H4 (cell line): Measurements from ENCODE around the gene DNAH11. TPM values are rescaled to one million over a fixed set of nuclear protein-coding genes. Genes with fewer than 3 reads are reported as not detected.

ENCODE experiments used
- DNase-seq: peaks from one replicate; pipeline ENCODE4 v3.0.0-alpha.2; 2015; ENCODE audit warnings: low spot score
- total RNA-seq: library from RNA; depleted of rRNA; stranded (reverse); fragments of >200 nt; shearing (Covaris generic); gene quantifications from 2 replicates; pipeline ENCODE4 v1.2.3, GENCODE V29; 2014

Gene DNAH11
- total RNA-seq, 1 experiment from 2014 or later = 53.6 TPM

GRCh38 chr7:21884496-21884895 is 341.7 kb downstream of the DNAH11 start:
- no peak for DNase-seq

DNA sequence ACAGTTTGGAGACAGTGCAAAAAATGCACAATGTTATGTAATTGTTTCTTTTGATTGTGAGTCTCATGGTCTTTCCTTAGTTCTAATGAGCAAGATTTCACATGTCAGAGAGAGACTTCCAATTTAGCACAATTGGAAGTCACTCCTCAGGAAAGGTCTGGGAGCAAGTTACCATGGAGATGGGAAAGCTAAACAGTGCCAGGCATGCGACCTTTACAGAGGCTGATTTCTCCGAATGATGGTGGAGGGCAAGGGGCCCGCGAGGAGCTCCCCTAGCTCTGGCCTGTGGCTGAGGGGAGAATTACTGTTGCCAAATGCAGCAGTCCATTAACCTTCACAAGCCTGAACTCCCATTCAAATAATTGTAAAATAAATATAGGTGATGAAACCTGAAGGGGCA is 343.6 kb downstream of the DNAH11 start:
- DNase-seq = no peak

- DNase-seq = no peak
Observed at GRCh38 chr7:21887353-21887752, 344.5 kb downstream of the DNAH11 start.

- DNase-seq = no peak
Observed at GRCh38 chr7:21887779-21888178, 344.9 kb downstream of the DNAH11 start.

- no peak for DNase-seq
Observed at GRCh38 chr7:21891291-21891690, 348.5 kb downstream of the DNAH11 start.

DNA sequence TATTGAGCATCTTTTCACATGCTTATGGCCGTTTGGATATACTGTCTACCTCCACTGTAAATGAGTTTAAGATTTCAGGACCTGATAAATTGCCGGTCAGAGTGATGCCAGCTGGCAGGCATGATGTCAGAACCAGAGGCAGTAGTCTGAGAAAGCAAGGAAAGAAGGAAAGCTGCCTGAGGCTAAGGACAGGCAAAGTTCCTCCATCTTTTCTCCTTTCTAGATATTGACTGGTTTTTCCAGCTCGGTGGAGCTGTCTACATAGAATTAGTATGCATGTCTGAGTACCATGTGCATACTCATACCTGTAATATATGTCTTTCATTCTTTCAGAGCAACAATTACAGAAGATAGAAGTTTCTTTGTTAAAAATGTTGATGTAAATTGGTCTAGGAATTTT is 350.6 kb downstream of the DNAH11 start:
- no peak for DNase-seq

DNA sequence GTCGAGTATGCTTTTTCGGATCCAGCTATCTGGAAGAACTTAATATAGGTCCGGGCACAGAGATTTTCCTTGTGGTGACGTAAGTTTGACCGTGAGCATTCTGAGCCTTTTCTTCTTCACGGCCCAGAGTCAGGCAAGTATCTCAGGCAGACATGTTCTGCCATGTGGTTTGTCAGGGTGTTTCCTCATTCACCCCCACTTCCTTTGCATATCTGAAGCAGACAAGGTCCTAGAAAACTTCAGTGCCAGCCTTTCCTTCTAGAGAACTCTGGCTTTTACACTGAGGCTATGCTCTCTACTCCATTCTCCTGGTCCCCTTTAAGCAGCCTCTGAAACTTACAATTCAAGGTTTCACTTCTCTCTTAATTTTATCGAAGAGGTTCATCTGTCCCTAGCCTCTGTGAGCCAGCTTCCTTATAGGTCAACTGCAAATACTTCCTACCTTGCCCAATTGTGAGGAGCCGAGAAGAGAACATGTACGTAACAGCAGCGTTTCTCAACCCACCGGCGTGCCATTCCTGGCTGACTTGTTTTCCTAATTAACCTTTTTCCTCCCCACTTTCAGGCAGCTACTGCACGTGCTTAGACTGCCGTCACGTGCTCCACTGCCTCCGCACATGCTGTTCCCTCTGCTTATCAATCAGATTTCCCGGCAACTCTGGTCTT is 355.6 kb downstream of the DNAH11 start:
- no peak for DNase-seq

DNA sequence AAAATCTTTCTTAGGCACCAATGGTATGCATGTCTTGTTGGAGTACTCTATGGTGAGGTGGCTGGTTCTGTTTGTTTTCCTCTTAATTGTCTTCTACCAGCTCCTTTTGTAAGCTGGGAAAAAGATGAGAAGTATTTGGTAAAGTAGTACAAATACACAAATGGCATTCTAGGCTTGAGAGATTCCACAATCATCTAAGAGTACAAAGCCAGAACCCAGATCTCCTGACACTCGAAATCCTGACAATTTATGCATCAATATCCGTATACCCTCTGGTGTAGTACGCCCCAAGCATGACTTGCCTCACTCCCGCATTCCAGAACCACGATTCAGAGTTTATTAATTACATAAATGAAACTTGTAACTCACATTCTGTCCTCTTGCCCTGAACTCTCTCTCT is 359.4 kb downstream of the DNAH11 start:
- no peak for DNase-seq

DNA sequence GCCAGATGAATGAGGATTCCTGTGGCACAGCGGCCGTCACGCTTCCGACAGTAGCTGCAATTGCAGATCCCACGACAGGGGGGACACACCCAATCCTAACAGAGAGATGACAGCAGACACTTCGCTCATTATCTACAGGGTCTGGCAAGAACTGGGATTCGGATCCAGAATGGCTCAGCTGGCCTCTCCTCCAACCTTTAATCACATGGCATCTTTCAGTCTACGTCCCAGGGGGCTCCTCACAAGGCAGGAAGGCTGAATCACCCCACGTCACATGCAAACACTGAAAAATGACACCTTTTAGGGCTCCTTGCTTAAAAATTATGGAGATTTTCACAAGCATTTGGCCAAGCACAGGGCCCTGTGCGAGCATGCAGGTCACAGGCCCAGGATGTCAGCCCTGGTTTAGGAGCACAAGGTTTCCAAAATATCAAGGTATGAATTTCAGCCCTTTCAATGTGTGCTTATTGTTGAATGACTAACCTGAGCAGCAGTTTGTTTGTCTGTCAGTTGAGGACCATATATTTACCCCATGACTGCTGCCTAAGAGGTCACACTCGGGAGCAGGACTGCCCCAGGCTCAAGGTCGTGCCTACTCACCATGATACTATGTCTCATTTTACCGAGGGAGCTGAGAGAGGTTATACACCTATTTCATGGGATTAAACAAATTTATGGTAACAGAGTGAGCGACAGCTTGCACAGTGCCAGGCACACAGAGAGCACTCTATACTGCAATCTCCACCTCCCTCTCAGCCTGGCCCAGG is 360.4 kb downstream of the DNAH11 start:
- no peak for DNase-seq

DNA sequence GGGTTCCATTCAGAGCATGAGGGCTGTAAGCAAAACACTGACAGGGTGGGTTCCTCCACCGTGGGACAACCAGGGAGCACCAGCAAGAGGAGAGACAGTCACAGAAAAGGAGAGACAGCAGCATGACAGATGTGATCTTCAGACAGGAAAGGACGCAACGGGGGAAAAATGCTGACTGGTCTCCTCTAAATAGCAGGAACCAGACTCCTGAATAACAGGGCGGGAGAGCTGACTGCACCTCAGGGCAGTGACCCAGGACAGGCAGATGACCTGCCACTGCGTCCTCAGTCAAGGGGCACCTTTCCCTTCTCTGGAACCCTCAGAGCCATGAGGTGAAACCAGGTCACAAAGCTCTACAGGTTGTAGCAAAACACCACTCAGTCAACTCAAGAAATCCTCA is 365.9 kb downstream of the DNAH11 start:
- no peak for DNase-seq

- no peak for DNase-seq
Observed at GRCh38 chr7:21910253-21910652, 367.4 kb downstream of the DNAH11 start.

DNA sequence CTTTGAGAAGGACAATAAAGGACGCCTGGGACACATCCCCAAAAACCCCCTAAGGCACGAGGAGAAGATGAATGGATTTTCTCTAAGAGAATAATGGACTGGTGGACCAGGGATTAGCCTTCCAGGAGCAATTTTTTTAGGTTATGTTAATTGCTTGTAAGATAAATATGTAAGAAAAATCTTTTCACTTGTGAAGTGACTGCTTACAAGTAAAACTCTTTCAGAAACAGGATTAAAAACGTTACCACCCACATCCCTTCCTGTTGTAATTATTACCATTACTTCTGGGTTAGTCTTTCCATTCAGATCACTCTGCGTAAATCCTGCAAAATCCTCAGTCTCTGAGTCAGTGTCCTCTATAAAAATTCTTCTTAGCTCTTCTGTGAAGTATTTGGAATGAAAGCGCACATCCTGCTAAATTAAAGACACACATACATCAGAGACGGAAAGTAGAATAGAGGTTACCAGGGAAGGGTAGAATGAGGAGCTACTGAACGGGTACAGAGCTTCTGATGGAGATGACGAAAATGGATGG is 368.6 kb downstream of the DNAH11 start:
- no peak for DNase-seq

- no peak for DNase-seq
Observed at GRCh38 chr7:21912305-21912704, 369.5 kb downstream of the DNAH11 start.

- no peak for DNase-seq
Observed at GRCh38 chr7:21912931-21913780, 370.3 kb downstream of the DNAH11 start.

GRCh38 chr7:21914671-21915070 is 371.8 kb downstream of the DNAH11 start:
- DNase-seq = no peak

GRCh38 chr7:21915140-21915539 is 372.3 kb downstream of the DNAH11 start:
- DNase-seq = no peak

- DNase-seq = no peak
Observed at GRCh38 chr7:21916176-21916575, 373.3 kb downstream of the DNAH11 start.

DNA sequence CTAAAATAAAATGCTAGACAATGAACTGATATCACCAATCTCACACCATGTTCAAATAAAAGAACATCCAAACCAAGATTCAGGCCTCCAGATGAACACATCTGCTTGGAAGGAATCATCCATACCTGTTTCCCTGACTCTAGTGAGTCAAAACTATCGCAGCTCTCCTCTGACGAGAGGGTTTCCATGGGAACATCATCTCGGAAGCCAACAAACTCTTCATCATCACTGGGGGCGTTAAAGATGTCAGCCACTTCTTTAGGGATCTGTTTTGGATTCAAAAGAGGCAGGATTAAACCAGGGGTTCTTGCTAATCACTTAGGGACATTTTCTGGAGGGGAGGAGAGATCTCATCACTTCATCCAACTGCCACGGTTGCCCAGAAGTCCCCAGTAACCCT is 373.8 kb downstream of the DNAH11 start:
- no peak for DNase-seq

DNA sequence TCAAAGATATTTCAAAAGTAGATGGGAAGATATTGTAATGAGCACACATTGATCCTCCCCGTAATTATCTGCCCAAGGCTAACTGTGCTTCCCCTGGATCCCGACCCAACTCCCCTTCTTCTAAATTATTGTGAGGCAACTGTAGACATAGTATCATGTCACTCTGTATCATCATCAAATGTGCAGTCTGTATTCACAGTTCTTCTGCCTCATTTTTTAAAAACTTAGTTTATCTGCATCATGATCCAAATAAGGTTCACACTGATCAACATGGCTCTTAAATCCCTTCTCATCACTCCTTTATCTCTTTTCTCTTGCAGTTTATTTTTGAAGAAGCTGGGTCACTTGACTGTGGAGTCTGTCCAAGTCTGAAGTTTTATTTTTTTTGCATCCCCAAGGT is 375.4 kb downstream of the DNAH11 start:
- no peak for DNase-seq

GRCh38 chr7:21920936-21921335 is 378.1 kb downstream of the DNAH11 start:
- DNase-seq = no peak

DNA sequence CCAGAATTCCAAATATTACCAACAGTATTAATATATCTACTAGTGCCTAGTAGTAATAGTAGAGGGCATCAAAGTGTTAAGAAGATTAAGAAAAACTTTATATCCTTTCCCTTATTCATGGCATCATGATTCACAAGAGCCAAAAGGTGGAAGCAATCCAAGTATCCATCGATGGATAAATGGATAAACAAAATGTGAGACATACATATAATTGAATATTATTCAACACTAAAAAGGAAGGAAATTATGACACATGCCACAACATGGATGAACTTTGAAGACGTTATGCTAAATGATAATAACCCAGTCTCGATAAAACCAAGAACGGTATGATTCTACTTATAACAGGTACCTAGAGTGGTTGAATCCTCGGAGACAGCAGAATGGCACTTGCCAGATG is 379.8 kb downstream of the DNAH11 start:
- DNase-seq = no peak

- no peak for DNase-seq
Observed at GRCh38 chr7:21923658-21924057, 380.8 kb downstream of the DNAH11 start.
